Measurements from ENCODE around the gene DHX8.

Gene DHX8

DNA sequence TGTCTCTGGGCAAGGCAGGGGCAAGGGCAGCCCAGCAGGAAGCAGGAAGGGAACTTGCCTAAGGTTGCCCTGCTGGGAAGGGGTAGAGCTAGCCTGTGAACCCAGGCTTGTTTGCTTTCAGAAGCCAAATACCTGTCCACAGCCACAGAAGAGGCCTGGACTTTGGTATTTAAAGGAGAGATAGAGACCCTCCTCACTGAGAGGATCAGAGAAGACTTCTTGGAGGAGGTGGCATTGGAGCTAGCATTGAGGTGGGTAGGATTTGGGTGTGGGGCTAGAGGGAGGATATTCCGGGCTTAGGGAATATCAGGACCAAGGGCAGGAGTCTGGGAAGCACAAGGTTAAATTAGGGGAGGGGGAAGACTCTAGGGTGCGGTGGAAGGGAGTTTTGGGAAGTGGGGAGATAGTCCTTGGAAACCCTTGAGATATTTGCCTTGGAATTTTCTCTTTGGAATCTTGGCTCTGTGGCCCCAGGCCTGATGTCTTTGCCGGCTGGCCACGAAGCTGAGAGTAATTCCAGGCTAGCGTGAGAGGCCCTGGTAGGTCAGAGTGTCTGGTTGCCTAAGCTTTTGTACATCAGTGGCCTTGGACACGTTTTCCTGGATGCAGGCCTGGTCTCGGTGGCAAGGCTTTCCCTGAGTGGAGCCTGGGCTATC, 75.5 kb downstream of the DHX8 start:
- TF ChIP-seq ZFX (IDR thresholded peaks at IDR 0.05; ENCODE audit: borderline replicate concordance): no peak
- TF ChIP-seq, protein P1, sequence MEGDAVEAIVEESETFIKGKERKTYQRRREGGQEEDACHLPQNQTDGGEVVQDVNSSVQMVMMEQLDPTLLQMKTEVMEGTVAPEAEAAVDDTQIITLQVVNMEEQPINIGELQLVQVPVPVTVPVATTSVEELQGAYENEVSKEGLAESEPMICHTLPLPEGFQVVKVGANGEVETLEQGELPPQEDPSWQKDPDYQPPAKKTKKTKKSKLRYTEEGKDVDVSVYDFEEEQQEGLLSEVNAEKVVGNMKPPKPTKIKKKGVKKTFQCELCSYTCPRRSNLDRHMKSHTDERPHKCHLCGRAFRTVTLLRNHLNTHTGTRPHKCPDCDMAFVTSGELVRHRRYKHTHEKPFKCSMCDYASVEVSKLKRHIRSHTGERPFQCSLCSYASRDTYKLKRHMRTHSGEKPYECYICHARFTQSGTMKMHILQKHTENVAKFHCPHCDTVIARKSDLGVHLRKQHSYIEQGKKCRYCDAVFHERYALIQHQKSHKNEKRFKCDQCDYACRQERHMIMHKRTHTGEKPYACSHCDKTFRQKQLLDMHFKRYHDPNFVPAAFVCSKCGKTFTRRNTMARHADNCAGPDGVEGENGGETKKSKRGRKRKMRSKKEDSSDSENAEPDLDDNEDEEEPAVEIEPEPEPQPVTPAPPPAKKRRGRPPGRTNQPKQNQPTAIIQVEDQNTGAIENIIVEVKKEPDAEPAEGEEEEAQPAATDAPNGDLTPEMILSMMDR (IDR thresholded peaks at IDR 0.05): no peak
- H3K27ac ChIP-seq: no peak overlapping the region

GRCh38 chr17:43560461-43561427, 77.0 kb downstream of the DHX8 start:
- no peak overlapping the region for H3K27ac ChIP-seq
- TF ChIP-seq, protein P1 (IDR thresholded peaks at IDR 0.05): no peak
- TF ChIP-seq ZFX (IDR thresholded peaks at IDR 0.05; ENCODE audit: borderline replicate concordance): no peak

DNA sequence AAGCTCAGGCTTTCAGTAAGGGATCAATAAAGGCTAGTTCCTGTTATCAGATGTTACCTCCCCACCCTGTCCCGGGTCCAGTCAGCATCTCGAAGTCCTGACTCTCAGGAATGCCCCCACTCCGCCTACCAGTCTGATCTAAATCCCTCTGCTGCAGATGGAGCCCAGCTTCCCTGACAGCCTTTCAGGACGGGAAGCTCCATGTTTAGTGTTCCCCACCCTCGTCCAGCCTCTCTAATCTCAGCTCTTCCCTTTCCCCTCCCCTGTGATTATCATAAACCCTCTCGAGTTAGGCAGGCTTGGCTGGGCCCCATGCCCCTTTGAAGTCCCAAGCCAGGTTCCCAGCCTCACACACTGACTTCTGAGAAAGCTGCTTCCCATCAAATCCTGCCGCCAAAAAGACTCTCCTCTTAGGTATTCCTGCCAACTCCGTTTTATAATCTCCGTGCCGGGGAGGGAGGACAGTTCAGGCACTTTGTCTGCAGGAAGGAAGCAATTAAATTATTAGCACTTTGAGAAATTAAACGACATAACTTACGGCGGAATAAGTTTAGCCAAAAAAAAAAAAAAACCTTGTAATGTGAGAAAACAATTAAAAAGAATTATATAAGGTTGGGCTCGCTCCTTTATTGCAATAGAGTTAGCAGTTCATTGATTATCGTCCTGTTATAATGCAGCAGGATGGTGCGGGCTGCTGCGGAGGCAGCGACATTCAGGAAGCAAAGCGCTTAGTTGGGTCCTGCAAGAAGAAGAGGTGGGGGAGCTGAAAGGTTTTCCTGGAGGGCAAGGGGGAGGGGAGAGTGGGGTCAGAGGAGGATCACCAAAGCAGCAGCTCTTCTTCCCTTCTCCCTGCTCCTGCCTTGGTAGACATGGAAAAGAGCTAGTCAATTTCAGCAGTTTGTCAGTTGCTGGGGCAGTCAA, 79.2 kb downstream of the DHX8 start:
- no peak overlapping the region for H3K27ac ChIP-seq
- TF ChIP-seq, protein P1 (IDR thresholded peaks at IDR 0.05): no peak
- TF ChIP-seq ZFX (IDR thresholded peaks at IDR 0.05; ENCODE audit: borderline replicate concordance): no peak

GRCh38 chr17:43563600-43564594, 80.1 kb downstream of the DHX8 start:
- H3K27ac ChIP-seq: no peak overlapping the region
- TF ChIP-seq ZFX (IDR thresholded peaks at IDR 0.05; ENCODE audit: borderline replicate concordance): no peak
- TF ChIP-seq, protein P1 (IDR thresholded peaks at IDR 0.05): no peak

DNA sequence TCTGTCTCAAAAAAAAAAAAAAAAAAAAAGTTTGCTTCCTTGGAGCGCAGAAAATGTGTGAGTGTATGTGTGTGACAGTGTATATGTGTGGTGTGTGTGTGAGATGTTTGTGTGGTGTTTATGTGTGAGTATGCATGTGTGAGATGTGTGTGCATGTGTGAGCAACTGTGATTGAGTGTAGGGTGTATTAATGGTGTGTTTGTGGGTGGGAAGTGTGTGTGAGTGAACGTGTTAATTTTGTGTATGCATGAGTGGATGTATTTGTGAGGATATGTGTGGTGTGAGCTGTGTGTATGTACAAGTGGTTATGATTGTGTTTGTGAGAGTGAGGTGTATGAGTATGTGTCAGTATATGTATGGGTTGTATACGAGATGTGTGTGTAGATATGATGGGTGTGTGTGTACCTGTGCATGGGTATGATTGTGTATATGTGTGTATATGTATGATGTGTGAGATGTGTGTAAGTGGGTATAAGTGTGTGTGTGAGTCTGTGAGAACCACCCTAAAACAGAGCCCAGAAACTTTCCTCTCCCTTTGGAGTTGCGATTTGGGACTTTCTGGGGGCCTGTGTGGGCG, 84.8 kb downstream of the DHX8 start:
- TF ChIP-seq, protein P1 (IDR thresholded peaks at IDR 0.05): no peak
- no peak for TF ChIP-seq ZFX (IDR thresholded peaks at IDR 0.05; ENCODE audit: borderline replicate concordance)
- H3K27ac ChIP-seq: no peak overlapping the region

DNA sequence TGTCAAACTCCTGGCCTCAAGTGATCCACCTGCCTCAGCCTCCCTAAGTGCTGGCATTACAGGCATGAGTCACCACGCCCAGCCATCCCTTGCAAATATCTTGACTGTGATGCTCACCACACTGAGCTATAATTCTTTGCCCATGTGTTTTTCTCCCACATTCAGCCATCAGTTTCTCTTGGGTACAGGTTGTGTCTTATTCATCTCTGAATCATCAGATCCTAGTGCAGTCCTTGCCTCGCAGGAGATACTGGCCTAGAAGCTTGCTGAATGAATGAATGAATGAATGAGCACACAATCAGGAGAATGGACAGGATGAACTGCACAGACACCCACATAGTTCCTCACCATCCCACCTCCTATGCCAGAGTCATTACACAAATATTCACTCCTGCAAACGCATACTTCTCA, 86.7 kb downstream of the DHX8 start:
- no peak overlapping the region for H3K27ac ChIP-seq
- TF ChIP-seq, protein P1 (IDR thresholded peaks at IDR 0.05): no peak
- no peak for TF ChIP-seq ZFX (IDR thresholded peaks at IDR 0.05; ENCODE audit: borderline replicate concordance)

All from 22Rv1 (cell line).